HepG2 (cell line): ENCODE data around the gene TTPAL. TPM values are rescaled to one million over a fixed set of nuclear protein-coding genes. Genes with fewer than 3 reads are reported as not detected.

Source experiments
- ARID4A ChIP-seq: sonication (generic); formaldehyde crosslinking; IDR thresholded peaks from 2 replicates; pipeline ENCODE4 v1.5.0; 2020; ENCODE audit warnings: mild to moderate bottlenecking, missing genetic modification reagents, borderline replicate concordance
- ARNTL ChIP-seq: sonication (generic); formaldehyde crosslinking; IDR thresholded peaks from 2 replicates; pipeline ENCODE4 v1.4.0; 2020; ENCODE audit warnings: mild to moderate bottlenecking, missing genetic modification reagents
- ATAD3A ChIP-seq: sonication (generic); formaldehyde crosslinking; IDR thresholded peaks from 2 replicates; pipeline ENCODE4 v1.4.0; 2020; ENCODE audit warnings: missing genetic modification reagents
- ATF7-NPFF ChIP-seq: sonication (generic); formaldehyde crosslinking; IDR thresholded peaks from 2 replicates; pipeline ENCODE4 v1.8.1; 2023; ENCODE audit warnings: mild to moderate bottlenecking, low read depth, missing genetic modification reagents, moderate library complexity
- BCL6 ChIP-seq: IDR thresholded peaks from 2 replicates; pipeline ENCODE4 v1.6.1; 2016; ENCODE audit warnings: missing genetic modification reagents, missing compliant biosample characterization
- ELF3 ChIP-seq: IDR thresholded peaks from 2 replicates; pipeline ENCODE4 v1.6.1; 2016; ENCODE audit warnings: missing genetic modification reagents, missing compliant biosample characterization
- GMEB1 ChIP-seq: sonication (generic); formaldehyde crosslinking; IDR thresholded peaks from 2 replicates; pipeline ENCODE4 v1.5.1; 2020; ENCODE audit warnings: missing genetic modification reagents, mild to moderate bottlenecking, borderline replicate concordance
- HBP1 ChIP-seq: IDR thresholded peaks from 2 replicates; pipeline ENCODE4 v1.6.1; 2016; ENCODE audit warnings: low read depth, control low read depth
- HIC2 ChIP-seq: sonication (generic); formaldehyde crosslinking; IDR thresholded peaks from 2 replicates; pipeline ENCODE4 v1.9.0; 2022; ENCODE audit warnings: low read depth, missing genetic modification reagents
- ISL2 ChIP-seq: sonication (generic); formaldehyde crosslinking; IDR thresholded peaks from 2 replicates; pipeline ENCODE4 v1.5.0; 2020; ENCODE audit warnings: missing genetic modification reagents
- KMT2A ChIP-seq: sonication (generic); formaldehyde crosslinking; IDR thresholded peaks from 2 replicates; pipeline ENCODE4 v1.4.0; 2020; ENCODE audit warnings: missing genetic modification reagents
- MXD4 ChIP-seq: IDR thresholded peaks from 2 replicates; pipeline ENCODE4 v1.6.1; 2016; ENCODE audit warnings: mild to moderate bottlenecking, missing biosample characterization, missing genetic modification reagents
- NFIB ChIP-seq: sonication (generic); formaldehyde crosslinking; IDR thresholded peaks from 2 replicates; pipeline ENCODE4 v1.9.0; 2021; ENCODE audit warnings: missing genetic modification reagents, mild to moderate bottlenecking, borderline replicate concordance
- SSRP1 ChIP-seq: IDR thresholded peaks from 2 replicates; pipeline ENCODE4 v1.6.1; 2016; ENCODE audit warnings: control low read depth
- ZBTB21 ChIP-seq: sonication (generic); formaldehyde crosslinking; IDR thresholded peaks from 2 replicates; pipeline ENCODE4 v1.4.0; 2020; ENCODE audit warnings: missing genetic modification reagents
- ZFP36L2 ChIP-seq: sonication (generic); formaldehyde crosslinking; IDR thresholded peaks from 2 replicates; pipeline ENCODE4 v1.4.0; 2020; ENCODE audit warnings: missing genetic modification reagents
- ZNF160 ChIP-seq: sonication (generic); formaldehyde crosslinking; IDR thresholded peaks from 2 replicates; pipeline ENCODE4 v1.8.0; 2022; ENCODE audit warnings: mild to moderate bottlenecking, inconsistent platforms, missing genetic modification reagents
- ZNF446 ChIP-seq: sonication (generic); formaldehyde crosslinking; IDR thresholded peaks from 2 replicates; pipeline ENCODE4 v1.5.0; 2020; ENCODE audit warnings: mild to moderate bottlenecking, missing genetic modification reagents
- ZNF550 ChIP-seq: sonication (generic); formaldehyde crosslinking; IDR thresholded peaks from 2 replicates; pipeline ENCODE4 v1.4.0; 2020; ENCODE audit warnings: mild to moderate bottlenecking, missing genetic modification reagents, borderline replicate concordance
- ZNF570 ChIP-seq: sonication (generic); formaldehyde crosslinking; IDR thresholded peaks from 2 replicates; pipeline ENCODE4 v1.4.0; 2020; ENCODE audit warnings: mild to moderate bottlenecking, missing genetic modification reagents, borderline replicate concordance
- polyA plus RNA-seq, 8 experiments: library from polyadenylated mRNA; depleted of rRNA in 3 of 8; stranded (reverse) in 7 of 8; unstranded in 1 of 8; fragments of >200 nt; fragmentation: Illumina TruSeq in 4 of 8; extraction: Trizol in 4 of 8; gene quantifications; 2 replicates each; pipeline versions ENCODE4 v1.2.1 to v1.2.3, GENCODE V29; 2011 to 2016; ENCODE audit warnings: low read depth in 4 of 8, missing spikeins in 1 of 8, mixed read lengths in 1 of 8; ENCODE audit not compliant: insufficient read depth in 1 of 8
- total RNA-seq, 5 experiments: library from RNA; depleted of rRNA; stranded (reverse); fragments of >200 nt; fragmentation: Illumina TruSeq; extraction: Trizol; gene quantifications; 2 replicates each; pipeline ENCODE4 v1.2.3, GENCODE V29; 2016; ENCODE audit warnings: low read depth in 1 of 5

The TTPAL gene
- total and polyA plus RNA-seq, 2 of the 13 experiments (the other 11 are each of a cell fraction or from before 2014, with no cell fraction given), result 4.3 to 18.8 TPM

- 0 out of 2 replicates have a peak, but pooled peaks have one; percentile 6 for TF ChIP-seq HBP1 (CRISPR knock-in tag)
- peak; percentile 98 for TF ChIP-seq ELF3
- 0 out of 2 replicates have a peak, but pooled peaks have one; percentile 31 for TF ChIP-seq ZFP36L2 (CRISPR knock-in tag)
- TF ChIP-seq ATF7-NPFF (CRISPR knock-in tag), result peak; percentile 52; the same call in 1 of the 2 replicates
- peak; percentile 37; the same call in 1 of the 2 replicates for TF ChIP-seq ARID4A
- 0 out of 2 replicates have a peak, but pooled peaks have one; percentile 4 for TF ChIP-seq ZNF570 (CRISPR knock-in tag)
- TF ChIP-seq ZNF446 (CRISPR knock-in tag), result peak; percentile 65; the same call in 1 of the 2 replicates
- TF ChIP-seq ZNF550, result no peak
- TF ChIP-seq ATAD3A (CRISPR knock-in tag), result no peak
- no peak for TF ChIP-seq NFIB (CRISPR knock-in tag)
- peak; percentile 27; the same call in 1 of the 2 replicates for TF ChIP-seq GMEB1 (CRISPR knock-in tag)
- peak; percentile 85; the same call in 1 of the 2 replicates for TF ChIP-seq SSRP1 (CRISPR knock-in tag)
- peak; percentile 67 for TF ChIP-seq ZBTB21 (CRISPR knock-in tag)
- TF ChIP-seq HIC2 (CRISPR knock-in tag), result peak; percentile 67; the same call in 1 of the 2 replicates
- peak; percentile 11; the same call in 1 of the 2 replicates for TF ChIP-seq KMT2A (CRISPR knock-in tag)
- TF ChIP-seq MXD4 (CRISPR knock-in tag), result peak; percentile 19; the same call in 1 of the 2 replicates
- peak; percentile 61; the same call in 1 of the 2 replicates for TF ChIP-seq ZNF160 (CRISPR knock-in tag)
- TF ChIP-seq ISL2, result no peak
- peak; percentile 36; the same call in 1 of the 2 replicates for TF ChIP-seq ARNTL (CRISPR knock-in tag)
- TF ChIP-seq BCL6 (CRISPR knock-in tag), result 0 out of 2 replicates have a peak, but pooled peaks have one; percentile 17
Observed at GRCh38 chr20:44433751-44434538, 41.7 kb upstream of the TTPAL start (continued).
